ENCODE results near the gene CARMIL1.

The CARMIL1 gene

GRCh38 chr6:25342802-25343201 is 63.6 kb downstream of the CARMIL1 start:
- WGBS, 2 experiments, result 85 to 94% methylated on average over 3 to 4 of the region's 4 CpGs

GRCh38 chr6:25343984-25344383 is 64.8 kb downstream of the CARMIL1 start:
- Histone ChIP-seq H3K36me3 (ENCODE audit: control insufficient read depth, insufficient read depth, low read length) (no peaks in the 10 kb centered on the region), H3K27ac (ENCODE audit: insufficient read depth, low read depth, low read length, poor library complexity, severe bottlenecking) (no peak overlapping the region), H3K9me3 (ENCODE audit: control insufficient read depth, low read length) (no peaks in the 10 kb centered on the region), H3K4me3 (ENCODE audit: insufficient read depth, low read depth, low read length) (no peak overlapping the region), H3K4me1 (ENCODE audit: control insufficient read depth, insufficient read depth, low read length) (peaks cover 8% of the 10 kb centered on the region), H3K27me3 (ENCODE audit: control insufficient read depth, insufficient read depth, low read length, poor library complexity, severe bottlenecking) (no peaks in the 10 kb centered on the region)
- 96% methylated on average over 7 of the region's 7 CpGs for WGBS, 2 experiments

More at GRCh38 chr6:25342802-25343201, 63.6 kb downstream of the CARMIL1 start:
- Histone ChIP-seq H3K9me3 (ENCODE audit: control insufficient read depth, low read length) (no peaks in the 10 kb centered on the region), H3K27me3 (ENCODE audit: control insufficient read depth, insufficient read depth, low read length, poor library complexity, severe bottlenecking) (no peaks in the 10 kb centered on the region), H3K4me3 (ENCODE audit: insufficient read depth, low read depth, low read length) (no peak overlapping the region), H3K4me1 (ENCODE audit: control insufficient read depth, insufficient read depth, low read length) (peaks cover 8% of the 10 kb centered on the region), H3K36me3 (ENCODE audit: control insufficient read depth, insufficient read depth, low read length) (no peaks in the 10 kb centered on the region), H3K27ac (ENCODE audit: insufficient read depth, low read depth, low read length, poor library complexity, severe bottlenecking) (no peak overlapping the region)

GRCh38 chr6:25344827-25345226 is 65.7 kb downstream of the CARMIL1 start:
- H3K36me3 ChIP-seq (ENCODE audit: control insufficient read depth, insufficient read depth, low read length), result no peaks in the 10 kb centered on the region
- H3K27ac ChIP-seq (ENCODE audit: insufficient read depth, low read depth, low read length, poor library complexity, severe bottlenecking), result no peak overlapping the region
- no peaks in the 10 kb centered on the region for H3K9me3 ChIP-seq (ENCODE audit: control insufficient read depth, low read length)
- H3K27me3 ChIP-seq (ENCODE audit: control insufficient read depth, insufficient read depth, low read length, poor library complexity, severe bottlenecking), result no peaks in the 10 kb centered on the region
- 92 to 93% methylated on average over 5 of the region's 5 CpGs for WGBS, 2 experiments
- H3K4me1 ChIP-seq (ENCODE audit: control insufficient read depth, insufficient read depth, low read length), result peaks cover 8% of the 10 kb centered on the region
- H3K4me3 ChIP-seq (ENCODE audit: insufficient read depth, low read depth, low read length), result no peak overlapping the region

- no peaks in the 10 kb centered on the region for H3K9me3 ChIP-seq (ENCODE audit: control insufficient read depth, low read length)
- no peaks in the 10 kb centered on the region for H3K36me3 ChIP-seq (ENCODE audit: control insufficient read depth, insufficient read depth, low read length)
- no peak overlapping the region for H3K4me3 ChIP-seq (ENCODE audit: insufficient read depth, low read depth, low read length)
- no peak overlapping the region for H3K27ac ChIP-seq (ENCODE audit: insufficient read depth, low read depth, low read length, poor library complexity, severe bottlenecking)
- WGBS, 2 experiments, result 84 to 88% methylated on average over 3 of the region's 3 CpGs
- H3K4me1 ChIP-seq (ENCODE audit: control insufficient read depth, insufficient read depth, low read length), result peaks cover 8% of the 10 kb centered on the region
- no peaks in the 10 kb centered on the region for H3K27me3 ChIP-seq (ENCODE audit: control insufficient read depth, insufficient read depth, low read length, poor library complexity, severe bottlenecking)
Measured at GRCh38 chr6:25346064-25346463, 66.9 kb downstream of the CARMIL1 start.

GRCh38 chr6:25350573-25350972 is 71.4 kb downstream of the CARMIL1 start:
- Histone ChIP-seq H3K4me1 (ENCODE audit: control insufficient read depth, insufficient read depth, low read length) (no peaks in the 10 kb centered on the region), H3K4me3 (ENCODE audit: insufficient read depth, low read depth, low read length) (no peak overlapping the region), H3K27ac (ENCODE audit: insufficient read depth, low read depth, low read length, poor library complexity, severe bottlenecking) (no peak overlapping the region), H3K27me3 (ENCODE audit: control insufficient read depth, insufficient read depth, low read length, poor library complexity, severe bottlenecking) (no peaks in the 10 kb centered on the region), H3K9me3 (ENCODE audit: control insufficient read depth, low read length) (no peaks in the 10 kb centered on the region), H3K36me3 (ENCODE audit: control insufficient read depth, insufficient read depth, low read length) (no peaks in the 10 kb centered on the region)

- no peaks in the 10 kb centered on the region for H3K9me3 ChIP-seq (ENCODE audit: control insufficient read depth, low read length)
- H3K36me3 ChIP-seq (ENCODE audit: control insufficient read depth, insufficient read depth, low read length), result no peaks in the 10 kb centered on the region
- 92 to 97% methylated on average over 5 to 6 of the region's 6 CpGs for WGBS, 2 experiments
- no peaks in the 10 kb centered on the region for H3K4me1 ChIP-seq (ENCODE audit: control insufficient read depth, insufficient read depth, low read length)
- no peak overlapping the region for H3K27ac ChIP-seq (ENCODE audit: insufficient read depth, low read depth, low read length, poor library complexity, severe bottlenecking)
- no peaks in the 10 kb centered on the region for H3K27me3 ChIP-seq (ENCODE audit: control insufficient read depth, insufficient read depth, low read length, poor library complexity, severe bottlenecking)
- H3K4me3 ChIP-seq (ENCODE audit: insufficient read depth, low read depth, low read length), result no peak overlapping the region
Measured at GRCh38 chr6:25351485-25351884, 72.3 kb downstream of the CARMIL1 start.

- Histone ChIP-seq H3K36me3 (ENCODE audit: control insufficient read depth, insufficient read depth, low read length) (no peaks in the 10 kb centered on the region), H3K27ac (ENCODE audit: insufficient read depth, low read depth, low read length, poor library complexity, severe bottlenecking) (no peak overlapping the region), H3K4me3 (ENCODE audit: insufficient read depth, low read depth, low read length) (no peak overlapping the region), H3K9me3 (ENCODE audit: control insufficient read depth, low read length) (no peaks in the 10 kb centered on the region), H3K27me3 (ENCODE audit: control insufficient read depth, insufficient read depth, low read length, poor library complexity, severe bottlenecking) (no peaks in the 10 kb centered on the region), H3K4me1 (ENCODE audit: control insufficient read depth, insufficient read depth, low read length) (no peaks in the 10 kb centered on the region)
- WGBS, 2 experiments, result 92% methylated on average over 2 of the region's 2 CpGs
Measured at GRCh38 chr6:25352285-25352684, 73.1 kb downstream of the CARMIL1 start.

GRCh38 chr6:25354078-25354932 is 75.1 kb downstream of the CARMIL1 start:
- H3K4me1 ChIP-seq (ENCODE audit: control insufficient read depth, insufficient read depth, low read length), result peaks cover 4% of the 10 kb centered on the region
- no peak overlapping the region for H3K4me3 ChIP-seq (ENCODE audit: insufficient read depth, low read depth, low read length)
- no peaks in the 10 kb centered on the region for H3K36me3 ChIP-seq (ENCODE audit: control insufficient read depth, insufficient read depth, low read length)
- no peak overlapping the region for H3K27ac ChIP-seq (ENCODE audit: insufficient read depth, low read depth, low read length, poor library complexity, severe bottlenecking)
- H3K27me3 ChIP-seq (ENCODE audit: control insufficient read depth, insufficient read depth, low read length, poor library complexity, severe bottlenecking), result no peaks in the 10 kb centered on the region
- H3K9me3 ChIP-seq (ENCODE audit: control insufficient read depth, low read length), result no peaks in the 10 kb centered on the region
- WGBS, 2 experiments, result 85 to 87% methylated on average over 3 to 4 of the region's 5 CpGs

GRCh38 chr6:25359191-25359861 is 80.2 kb downstream of the CARMIL1 start:
- Histone ChIP-seq H3K36me3 (ENCODE audit: control insufficient read depth, insufficient read depth, low read length) (no peaks in the 10 kb centered on the region), H3K9me3 (ENCODE audit: control insufficient read depth, low read length) (no peaks in the 10 kb centered on the region), H3K4me1 (ENCODE audit: control insufficient read depth, insufficient read depth, low read length) (peaks cover 10% of the 10 kb centered on the region), H3K4me3 (ENCODE audit: insufficient read depth, low read depth, low read length) (no peak overlapping the region), H3K27me3 (ENCODE audit: control insufficient read depth, insufficient read depth, low read length, poor library complexity, severe bottlenecking) (no peaks in the 10 kb centered on the region), H3K27ac (ENCODE audit: insufficient read depth, low read depth, low read length, poor library complexity, severe bottlenecking) (no peak overlapping the region)
- 80% methylated on average over 6 of the region's 6 CpGs for WGBS, 2 experiments

- Histone ChIP-seq H3K4me3 (ENCODE audit: insufficient read depth, low read depth, low read length) (no peak overlapping the region), H3K36me3 (ENCODE audit: control insufficient read depth, insufficient read depth, low read length) (no peaks in the 10 kb centered on the region), H3K4me1 (ENCODE audit: control insufficient read depth, insufficient read depth, low read length) (peaks cover 10% of the 10 kb centered on the region), H3K27me3 (ENCODE audit: control insufficient read depth, insufficient read depth, low read length, poor library complexity, severe bottlenecking) (no peaks in the 10 kb centered on the region), H3K9me3 (ENCODE audit: control insufficient read depth, low read length) (no peaks in the 10 kb centered on the region), H3K27ac (ENCODE audit: insufficient read depth, low read depth, low read length, poor library complexity, severe bottlenecking) (no peak overlapping the region)
- WGBS, 2 experiments, result 81 to 100% methylated on average over 1 to 2 of the region's 2 CpGs
Measured at GRCh38 chr6:25359891-25360290, 80.7 kb downstream of the CARMIL1 start.

Data from ectodermal cell (in vitro differentiated cells).